Measurements from ENCODE around the gene NEAT1.

The NEAT1 gene

DNA sequence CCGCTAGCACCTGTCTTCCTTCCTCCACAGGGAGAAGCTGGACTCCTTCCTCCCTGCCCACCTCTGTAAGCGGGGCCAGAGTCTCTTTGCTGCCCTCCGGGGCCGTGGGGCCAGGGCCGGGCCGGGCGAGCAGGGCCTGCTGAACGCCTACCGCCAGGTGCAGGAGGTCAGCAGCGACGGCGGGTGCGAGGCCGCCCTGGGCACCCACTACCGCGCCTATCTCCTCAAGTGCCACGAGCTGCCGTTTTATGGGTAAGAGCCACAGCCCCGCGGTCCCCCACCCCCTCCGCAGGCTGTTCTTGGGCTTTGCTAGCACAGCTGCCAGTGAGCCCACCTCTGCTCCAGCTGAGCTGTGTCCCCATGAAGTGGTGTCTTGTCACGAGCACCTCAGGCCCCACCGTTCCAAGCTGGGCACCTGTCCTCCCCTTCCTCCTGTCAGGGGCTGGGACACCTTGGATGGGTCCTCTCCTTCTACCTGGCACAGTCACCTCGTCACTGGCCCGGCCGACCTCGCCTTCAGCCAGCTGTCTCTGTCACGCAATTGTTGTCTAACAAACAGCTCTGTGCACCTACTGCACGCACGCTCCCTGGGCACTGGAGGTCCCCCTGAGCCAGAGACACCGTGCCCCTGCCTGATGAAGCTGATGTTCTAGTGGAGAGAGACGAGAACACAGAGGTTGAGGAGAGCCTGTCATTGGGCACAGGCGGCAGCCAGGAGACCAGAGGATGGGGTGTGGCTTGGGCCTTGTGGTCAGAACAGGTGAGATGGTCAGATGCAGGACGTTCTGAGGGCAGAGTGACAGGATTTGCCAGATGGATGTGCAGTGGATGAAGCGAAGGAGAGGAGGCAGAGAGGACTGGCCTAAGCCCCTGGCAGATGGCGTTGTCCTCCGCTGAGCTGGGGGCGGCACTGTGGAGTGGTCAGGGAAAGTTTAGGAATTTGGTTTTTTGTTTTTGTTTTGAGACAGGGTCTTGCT, 25.5 kb upstream of the NEAT1 start:
- H3K4me3 Mint-ChIP-seq = no peak overlapping the region
- H3K9me3 Mint-ChIP-seq (ENCODE audit: low read depth) = no peaks in the 10 kb centered on the region
- no peaks in the 10 kb centered on the region for H3K27me3 Mint-ChIP-seq
- H3K27ac Mint-ChIP-seq = no peak overlapping the region
- no peaks in the 10 kb centered on the region for H3K36me3 Mint-ChIP-seq
- peaks cover 6% of the 10 kb centered on the region for H3K4me1 Mint-ChIP-seq (ENCODE audit: low read depth)

DNA sequence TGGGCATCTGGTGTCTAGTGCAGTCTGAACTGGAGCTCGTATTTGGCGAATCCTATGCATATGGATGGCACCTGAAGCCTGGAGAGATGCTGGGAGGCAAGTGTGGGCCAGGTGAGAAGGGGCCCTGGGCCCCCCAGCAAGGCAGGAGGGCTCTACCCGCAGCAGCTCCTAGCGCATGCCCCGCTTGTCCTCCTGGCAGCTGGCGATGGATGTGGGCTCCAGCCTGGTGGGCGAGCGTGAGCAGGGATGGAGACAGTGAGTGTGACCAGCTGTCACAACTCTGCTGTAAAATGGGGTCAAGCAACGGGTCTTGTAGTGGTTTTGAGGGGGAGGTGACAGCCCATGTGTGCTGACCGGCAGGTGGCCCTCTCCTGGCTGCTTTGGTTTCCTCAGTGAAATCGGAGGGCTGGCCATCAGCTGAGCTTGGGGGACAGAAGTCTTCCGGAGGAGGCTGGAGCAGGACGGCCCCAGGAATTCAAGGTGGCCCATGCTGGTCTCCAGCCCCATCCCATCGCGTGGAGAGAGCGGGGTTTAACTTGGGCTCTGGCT, 24.2 kb upstream of the NEAT1 start:
- no peak overlapping the region for H3K4me3 Mint-ChIP-seq
- H3K4me1 Mint-ChIP-seq (ENCODE audit: low read depth) = peaks cover 3% of the 10 kb centered on the region
- no peaks in the 10 kb centered on the region for H3K27me3 Mint-ChIP-seq
- H3K27ac Mint-ChIP-seq = no peak overlapping the region
- H3K36me3 Mint-ChIP-seq = no peaks in the 10 kb centered on the region
- no peaks in the 10 kb centered on the region for H3K9me3 Mint-ChIP-seq (ENCODE audit: low read depth)

DNA sequence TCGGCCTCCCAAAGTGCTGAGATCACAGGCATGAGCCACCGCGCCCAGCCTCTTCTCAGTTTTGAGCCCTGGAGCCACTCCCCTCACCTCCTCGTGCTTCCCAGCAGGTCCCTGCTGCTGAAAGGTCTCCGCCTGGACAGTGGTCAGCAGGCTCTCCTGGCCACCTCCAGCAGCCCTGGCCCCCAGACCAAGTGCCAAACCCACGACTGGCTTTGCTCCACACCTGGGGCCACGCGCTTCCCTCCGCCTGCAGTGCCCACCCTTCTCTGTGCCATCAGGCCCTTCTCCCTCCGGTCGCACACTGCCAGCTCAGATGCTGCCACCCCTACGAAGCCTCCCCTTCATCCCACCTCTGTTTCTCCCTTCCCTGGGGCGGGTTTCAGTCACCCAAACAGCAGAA, 23.3 kb upstream of the NEAT1 start:
- peaks cover 5% of the 10 kb centered on the region for H3K4me1 Mint-ChIP-seq (ENCODE audit: low read depth)
- H3K36me3 Mint-ChIP-seq = no peaks in the 10 kb centered on the region
- H3K27me3 Mint-ChIP-seq = no peaks in the 10 kb centered on the region
- no peaks in the 10 kb centered on the region for H3K9me3 Mint-ChIP-seq (ENCODE audit: low read depth)
- H3K27ac Mint-ChIP-seq = no peak overlapping the region
- no peak overlapping the region for H3K4me3 Mint-ChIP-seq

DNA sequence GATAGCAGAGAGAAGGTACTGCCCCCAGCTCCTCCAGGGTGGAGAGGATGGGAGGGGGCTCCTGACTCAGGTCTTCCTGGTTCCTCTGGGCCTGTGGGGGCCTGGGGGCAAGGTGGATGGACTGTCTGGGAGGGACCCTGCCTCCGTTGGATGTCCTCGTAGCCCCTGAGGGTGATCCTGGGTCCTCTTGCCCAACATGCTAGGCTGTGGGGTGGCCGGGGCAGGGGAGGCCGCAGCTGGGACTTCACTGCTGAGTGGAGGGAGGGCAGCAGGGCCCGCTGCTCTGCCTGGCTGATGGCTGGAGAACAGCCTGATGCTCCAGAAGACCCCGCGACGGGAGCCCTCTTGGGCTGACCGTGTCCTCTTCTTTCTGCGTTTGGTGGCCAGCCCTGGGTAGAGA, 22.8 kb upstream of the NEAT1 start:
- no peak overlapping the region for H3K27ac Mint-ChIP-seq

DNA sequence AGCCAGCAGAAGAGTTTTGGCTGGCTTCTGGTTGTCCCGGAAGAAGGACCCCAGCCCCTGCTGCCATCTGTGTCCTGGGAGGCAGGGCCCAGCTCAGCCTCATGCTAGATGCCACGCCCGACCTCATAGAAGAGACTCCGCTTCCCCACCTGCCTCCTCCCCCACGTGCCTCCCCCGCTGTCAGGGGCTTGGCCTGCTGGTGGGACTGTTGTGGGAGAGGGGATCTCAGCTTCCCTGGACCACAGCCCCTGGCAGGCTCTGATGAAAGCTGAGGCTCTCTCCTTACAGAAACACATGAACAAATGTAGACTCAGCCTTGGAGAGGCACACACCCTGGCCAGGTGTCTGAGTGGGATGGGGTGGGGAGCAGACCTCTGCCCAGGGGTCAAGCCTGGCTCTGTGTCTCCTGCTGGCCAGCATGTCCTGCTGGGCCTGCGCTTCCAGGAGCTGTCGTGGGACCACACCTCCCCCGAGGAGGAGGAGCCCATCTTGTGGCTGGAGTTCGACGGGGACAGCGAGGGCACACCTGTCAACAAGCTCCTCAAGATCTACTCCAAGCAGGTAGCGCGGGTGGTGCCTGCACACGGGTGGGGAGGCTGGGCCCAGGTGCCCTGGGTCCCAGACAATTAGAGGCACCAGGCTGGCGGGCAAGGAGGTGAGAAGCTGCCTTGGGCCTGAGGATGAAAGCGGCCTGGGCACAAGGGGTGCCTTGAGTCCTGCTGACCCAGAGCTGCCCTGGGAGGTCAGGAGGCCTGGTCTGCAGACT, 22.1 kb upstream of the NEAT1 start:
- H3K36me3 Mint-ChIP-seq = no peaks in the 10 kb centered on the region

More for the DNA sequence above, 22.8 kb upstream of the NEAT1 start:
- no peaks in the 10 kb centered on the region for H3K9me3 Mint-ChIP-seq (ENCODE audit: low read depth)
- H3K4me1 Mint-ChIP-seq (ENCODE audit: low read depth) = peaks cover 5% of the 10 kb centered on the region
- H3K27me3 Mint-ChIP-seq = no peaks in the 10 kb centered on the region
- H3K36me3 Mint-ChIP-seq = no peaks in the 10 kb centered on the region
- H3K4me3 Mint-ChIP-seq = no peak overlapping the region

DNA sequence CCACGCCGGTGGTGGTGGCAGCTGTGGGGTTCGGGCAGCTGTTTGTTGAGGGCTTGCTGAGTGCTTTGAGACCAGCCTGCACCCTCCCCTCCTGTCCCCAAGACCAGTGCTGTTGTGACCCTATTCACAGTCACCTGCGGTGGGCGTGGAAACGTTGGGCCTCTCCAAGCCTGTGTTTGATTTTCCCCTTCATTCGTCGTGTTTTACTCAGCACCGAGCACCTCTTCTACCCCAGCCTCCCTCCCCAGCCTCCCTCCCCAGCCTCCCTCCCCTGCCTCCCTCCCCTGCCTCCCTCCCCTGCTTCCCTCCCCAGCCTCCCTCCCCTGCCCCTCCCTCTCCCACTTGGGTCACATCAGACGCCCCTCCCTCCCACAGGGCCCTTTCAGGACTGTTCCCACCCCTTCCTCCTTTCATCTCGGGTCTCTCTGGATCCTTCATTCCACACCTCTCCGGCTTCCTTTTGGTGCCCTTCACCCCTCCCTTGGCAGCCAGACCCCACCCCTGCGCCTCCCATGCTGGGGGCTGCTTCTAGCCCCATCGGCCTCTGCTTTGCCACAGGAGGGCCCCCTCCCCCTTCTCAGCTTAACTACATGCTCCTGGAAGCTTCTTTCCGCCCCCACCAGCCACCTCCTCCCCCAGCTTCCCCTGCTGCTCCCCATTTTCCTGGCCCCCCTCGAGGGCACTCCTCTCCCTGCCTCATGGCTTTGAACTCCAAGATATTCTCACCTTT, 21.4 kb upstream of the NEAT1 start:
- Mint-ChIP-seq H3K27ac (no peak overlapping the region), H3K36me3 (no peaks in the 10 kb centered on the region), H3K4me3 (no peak overlapping the region), H3K9me3 (ENCODE audit: low read depth) (no peaks in the 10 kb centered on the region), H3K27me3 (no peaks in the 10 kb centered on the region), H3K4me1 (ENCODE audit: low read depth) (peaks cover 5% of the 10 kb centered on the region)

More for the DNA sequence above, 22.1 kb upstream of the NEAT1 start:
- peaks cover 5% of the 10 kb centered on the region for H3K4me1 Mint-ChIP-seq (ENCODE audit: low read depth)
- no peak overlapping the region for H3K27ac Mint-ChIP-seq
- H3K9me3 Mint-ChIP-seq (ENCODE audit: low read depth) = no peaks in the 10 kb centered on the region
- H3K27me3 Mint-ChIP-seq = no peaks in the 10 kb centered on the region
- H3K4me3 Mint-ChIP-seq = no peak overlapping the region

DNA sequence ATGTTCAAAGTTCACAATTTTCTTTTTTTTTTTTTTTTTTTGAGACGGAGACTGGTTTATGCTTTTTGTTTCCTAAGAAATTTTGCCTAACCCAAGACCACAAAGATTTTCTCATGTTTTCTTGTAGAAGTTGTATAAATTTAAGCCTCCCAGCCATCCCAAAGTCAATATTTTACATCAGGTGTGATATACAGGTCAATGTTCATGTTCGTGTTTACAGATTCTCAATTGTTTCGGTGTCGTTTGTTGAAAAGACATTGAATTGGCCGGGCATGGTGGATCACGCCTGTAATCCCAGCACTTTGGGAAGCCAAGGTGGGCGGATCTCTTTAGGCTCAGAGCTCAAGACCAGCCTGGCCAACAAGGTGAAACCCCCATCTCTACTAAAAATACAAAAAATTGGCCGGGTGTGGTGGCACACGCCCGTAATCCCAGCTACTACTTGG, 20.8 kb upstream of the NEAT1 start:
- H3K9me3 Mint-ChIP-seq (ENCODE audit: low read depth) = no peaks in the 10 kb centered on the region
- peaks cover 5% of the 10 kb centered on the region for H3K4me1 Mint-ChIP-seq (ENCODE audit: low read depth)
- H3K27ac Mint-ChIP-seq = no peak overlapping the region
- H3K27me3 Mint-ChIP-seq = no peaks in the 10 kb centered on the region
- H3K4me3 Mint-ChIP-seq = no peak overlapping the region
- no peaks in the 10 kb centered on the region for H3K36me3 Mint-ChIP-seq

DNA sequence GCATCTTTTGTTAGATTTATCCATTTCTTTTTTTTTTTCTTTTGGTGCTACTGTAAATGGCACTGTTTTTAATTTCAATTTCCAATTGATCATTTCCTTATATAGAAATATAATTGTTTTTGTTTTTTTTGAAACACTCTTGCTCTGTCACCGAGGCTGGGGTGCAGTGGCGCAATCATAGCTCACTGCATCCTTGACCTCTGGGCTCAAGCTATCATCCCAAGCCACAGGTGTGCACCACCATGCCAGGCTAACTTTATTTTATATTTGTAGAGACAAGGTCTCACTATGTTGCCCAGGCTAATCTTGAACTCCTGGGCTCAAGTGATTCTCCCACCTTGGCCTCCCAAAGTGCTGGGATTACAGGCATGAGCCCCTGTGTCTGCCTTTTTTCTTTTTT, 19.8 kb upstream of the NEAT1 start:
- no peaks in the 10 kb centered on the region for H3K27me3 Mint-ChIP-seq
- no peak overlapping the region for H3K4me3 Mint-ChIP-seq
- H3K4me1 Mint-ChIP-seq (ENCODE audit: low read depth) = peaks cover 5% of the 10 kb centered on the region
- H3K9me3 Mint-ChIP-seq (ENCODE audit: low read depth) = no peaks in the 10 kb centered on the region
- H3K36me3 Mint-ChIP-seq = no peaks in the 10 kb centered on the region
- no peak overlapping the region for H3K27ac Mint-ChIP-seq

DNA sequence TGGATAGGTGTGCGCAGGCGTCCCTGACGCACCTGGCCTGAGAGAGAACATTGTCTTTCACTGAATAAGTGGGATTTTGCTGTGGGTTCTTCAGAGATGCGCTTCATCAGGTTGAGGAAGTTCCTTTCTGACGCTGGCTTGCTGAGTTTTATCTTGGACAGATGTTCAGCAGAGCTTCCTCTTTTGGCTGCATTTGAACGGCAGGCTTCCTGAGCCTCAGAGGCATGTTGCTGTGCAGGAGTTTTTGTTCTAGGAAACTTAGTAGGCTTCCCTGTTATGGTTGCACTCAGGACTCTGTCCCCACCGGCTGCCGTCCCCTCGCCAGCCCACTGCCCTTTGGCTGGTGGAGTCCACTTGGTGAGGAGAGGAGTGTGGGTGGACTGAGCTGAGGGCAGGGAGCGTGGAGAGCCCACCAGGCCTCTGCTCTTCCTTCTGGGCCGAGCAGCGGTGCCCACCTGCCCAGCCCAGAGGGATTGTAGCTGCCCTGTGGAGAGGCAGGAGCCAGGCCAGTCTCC, 18.9 kb upstream of the NEAT1 start:
- no peaks in the 10 kb centered on the region for H3K9me3 Mint-ChIP-seq (ENCODE audit: low read depth)
- H3K4me3 Mint-ChIP-seq = no peak overlapping the region
- H3K27ac Mint-ChIP-seq = no peak overlapping the region
- H3K36me3 Mint-ChIP-seq = no peaks in the 10 kb centered on the region
- H3K4me1 Mint-ChIP-seq (ENCODE audit: low read depth) = peaks cover 5% of the 10 kb centered on the region
- H3K27me3 Mint-ChIP-seq = no peaks in the 10 kb centered on the region

DNA sequence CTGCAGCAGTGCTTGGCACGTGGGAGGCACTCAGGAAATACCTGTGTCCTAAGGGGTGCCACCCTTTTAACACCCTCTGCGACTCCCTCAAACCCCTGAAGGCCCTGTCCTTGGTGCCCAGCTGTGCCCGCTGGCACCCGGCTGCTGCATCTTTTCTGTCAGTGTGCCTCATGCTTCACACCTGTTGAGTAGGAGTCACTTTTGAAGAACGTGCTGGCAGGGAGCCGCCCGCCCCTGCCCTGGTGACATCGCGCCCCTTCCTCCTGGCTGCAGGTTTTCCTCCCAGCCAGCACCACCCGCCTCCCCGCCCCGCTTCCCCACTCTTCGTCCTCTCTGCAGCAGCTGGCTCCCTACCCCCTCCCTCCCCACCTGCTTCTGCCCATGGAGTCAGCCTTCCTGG, 18.4 kb upstream of the NEAT1 start:
- H3K9me3 Mint-ChIP-seq (ENCODE audit: low read depth) = no peaks in the 10 kb centered on the region
- H3K4me3 Mint-ChIP-seq = no peak overlapping the region
- peaks cover 5% of the 10 kb centered on the region for H3K4me1 Mint-ChIP-seq (ENCODE audit: low read depth)
- no peak overlapping the region for H3K27ac Mint-ChIP-seq
- H3K27me3 Mint-ChIP-seq = no peaks in the 10 kb centered on the region
- no peaks in the 10 kb centered on the region for H3K36me3 Mint-ChIP-seq

DNA sequence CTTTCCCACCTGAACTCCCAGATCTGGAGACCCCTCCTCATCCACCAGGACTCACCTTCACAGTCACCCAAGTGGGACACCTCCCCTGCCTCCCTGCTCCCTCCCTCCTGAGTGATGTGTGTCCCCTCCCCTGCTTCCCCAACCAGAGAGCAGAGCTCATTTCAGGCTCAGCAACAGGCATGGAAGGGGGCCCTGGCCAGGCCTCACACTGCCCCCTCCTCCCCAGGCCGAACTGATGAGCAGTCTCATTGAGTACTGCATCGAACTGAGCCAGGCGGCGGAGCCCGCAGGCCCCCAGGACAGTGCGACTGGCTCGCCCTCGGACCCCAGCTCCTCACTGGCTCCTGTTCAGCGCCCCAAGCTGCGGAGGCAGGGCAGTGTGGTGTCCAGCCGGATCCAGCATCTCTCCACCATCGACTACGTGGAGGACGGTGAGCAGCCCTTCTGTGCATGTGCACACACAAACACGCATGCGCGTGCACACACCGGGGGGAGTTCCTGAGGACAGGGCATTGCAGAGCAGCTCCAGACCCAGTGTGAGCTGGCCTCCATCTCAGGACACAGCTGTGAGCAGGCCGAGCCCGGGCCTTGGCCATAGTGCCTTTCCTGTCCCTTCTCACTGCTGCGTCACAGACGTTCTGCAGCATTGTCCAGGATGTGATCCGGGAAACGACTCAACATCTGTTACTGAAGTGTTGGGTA, 17.8 kb upstream of the NEAT1 start:
- Mint-ChIP-seq H3K27ac (no peak overlapping the region), H3K36me3 (no peaks in the 10 kb centered on the region), H3K9me3 (ENCODE audit: low read depth) (no peaks in the 10 kb centered on the region), H3K4me3 (no peak overlapping the region), H3K4me1 (ENCODE audit: low read depth) (peaks cover 5% of the 10 kb centered on the region), H3K27me3 (no peaks in the 10 kb centered on the region)

DNA sequence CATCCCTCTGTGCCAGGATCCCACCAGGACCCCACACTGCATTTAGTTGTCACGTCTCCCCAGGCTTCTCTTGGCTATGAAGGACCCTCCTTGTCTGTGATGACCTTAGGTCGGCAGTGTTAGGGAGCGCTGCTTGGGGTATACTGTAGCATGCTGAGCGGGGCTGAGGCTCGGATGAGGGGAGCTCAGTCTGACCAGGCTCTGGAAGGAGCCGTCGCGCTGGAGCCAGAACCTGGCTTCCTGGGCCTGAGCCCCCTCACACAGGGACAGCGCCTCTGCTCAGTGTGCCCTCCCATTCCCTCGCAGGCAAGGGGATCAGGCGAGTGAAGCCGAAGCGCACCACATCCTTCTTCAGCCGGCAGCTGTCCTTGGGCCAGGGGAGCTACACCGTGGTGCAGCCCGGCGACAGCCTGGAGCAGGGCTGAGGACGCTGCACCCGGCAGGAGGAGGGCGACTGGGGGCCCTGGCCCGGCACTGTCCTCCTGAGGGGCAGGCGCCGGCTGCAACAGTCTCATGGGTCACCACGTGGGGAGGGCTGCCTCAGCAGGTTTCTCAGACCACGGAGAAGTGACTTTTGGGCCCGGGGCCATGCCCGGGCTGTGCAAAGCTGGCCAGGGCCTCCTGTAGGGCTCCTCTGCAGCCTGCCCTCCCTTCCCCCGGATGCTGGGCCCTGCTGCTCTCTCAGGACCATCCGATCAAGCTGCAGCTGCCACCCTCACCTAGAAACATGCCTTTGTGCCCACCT, 11.5 kb upstream of the NEAT1 start:
- Mint-ChIP-seq H3K9me3 (ENCODE audit: low read depth) (no peaks in the 10 kb centered on the region), H3K36me3 (no peaks in the 10 kb centered on the region), H3K27me3 (no peaks in the 10 kb centered on the region), H3K4me3 (no peak overlapping the region), H3K27ac (no peak overlapping the region), H3K4me1 (ENCODE audit: low read depth) (peaks cover 8% of the 10 kb centered on the region)

DNA sequence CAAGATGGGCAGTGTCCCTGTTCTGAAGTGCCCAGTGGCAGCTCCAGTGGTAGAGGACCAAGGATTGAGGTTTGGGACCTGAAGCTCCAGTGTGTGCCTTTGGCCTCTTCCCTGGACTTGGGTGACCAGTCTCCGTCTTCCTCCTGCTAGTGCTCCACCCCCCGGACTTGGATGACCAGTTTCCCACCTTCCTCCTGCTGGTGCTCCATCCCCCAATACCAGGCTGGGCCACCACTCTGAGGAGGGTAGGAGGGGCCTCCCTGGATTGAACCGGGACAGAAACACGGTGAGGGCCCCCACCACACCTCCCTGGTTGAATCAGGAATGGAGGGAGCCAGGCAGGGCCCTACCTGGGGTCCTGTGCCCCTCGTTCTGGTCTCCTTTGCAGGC, 10.9 kb upstream of the NEAT1 start:
- H3K4me1 Mint-ChIP-seq (ENCODE audit: low read depth) = peaks cover 13% of the 10 kb centered on the region
- no peaks in the 10 kb centered on the region for H3K27me3 Mint-ChIP-seq
- no peak overlapping the region for H3K27ac Mint-ChIP-seq
- H3K36me3 Mint-ChIP-seq = no peaks in the 10 kb centered on the region
- no peaks in the 10 kb centered on the region for H3K9me3 Mint-ChIP-seq (ENCODE audit: low read depth)
- H3K4me3 Mint-ChIP-seq = no peak overlapping the region
